Dedifferentiated amniotic fluid mesenchymal stem cell (primary cell): ENCODE measurements around the gene COLEC11.

Experiments used
- DNase-seq: peaks from one replicate; pipeline ENCODE4 v3.0.0-alpha.2; 2016; ENCODE audit errors: extremely low spot score

Gene COLEC11

GRCh38 chr2:3585261-3586109 lies 9.4 kb upstream of the COLEC11 start:
- no peak for DNase-seq

DNA sequence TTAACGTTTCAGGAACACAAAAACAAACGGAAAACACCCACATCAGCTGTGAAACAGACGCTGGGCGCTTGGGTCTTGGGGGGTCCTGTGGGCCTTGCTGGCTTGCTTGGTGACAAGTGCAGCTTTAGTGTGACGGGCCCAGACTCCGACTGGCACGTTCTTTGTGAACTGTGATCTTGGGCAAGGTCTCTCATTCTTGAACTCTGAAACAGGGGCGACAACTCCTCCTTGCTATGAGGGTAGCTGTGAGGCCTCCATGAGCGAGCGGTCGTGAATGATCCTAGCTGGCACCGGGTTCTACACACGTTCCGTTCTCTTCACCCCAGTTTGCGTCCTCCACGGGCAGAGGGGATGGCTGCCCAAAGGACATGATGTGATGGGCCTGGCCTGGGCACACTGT lies 8.7 kb upstream of the COLEC11 start:
- no peak for DNase-seq

- no peak for DNase-seq
These were observed 7.9 kb upstream of the COLEC11 start for GRCh38 chr2:3587021-3587420.

GRCh38 chr2:3587432-3587831 lies 7.5 kb upstream of the COLEC11 start:
- no peak for DNase-seq

- DNase-seq = no peak
These were observed 6.8 kb upstream of the COLEC11 start for GRCh38 chr2:3588084-3588483.

DNA sequence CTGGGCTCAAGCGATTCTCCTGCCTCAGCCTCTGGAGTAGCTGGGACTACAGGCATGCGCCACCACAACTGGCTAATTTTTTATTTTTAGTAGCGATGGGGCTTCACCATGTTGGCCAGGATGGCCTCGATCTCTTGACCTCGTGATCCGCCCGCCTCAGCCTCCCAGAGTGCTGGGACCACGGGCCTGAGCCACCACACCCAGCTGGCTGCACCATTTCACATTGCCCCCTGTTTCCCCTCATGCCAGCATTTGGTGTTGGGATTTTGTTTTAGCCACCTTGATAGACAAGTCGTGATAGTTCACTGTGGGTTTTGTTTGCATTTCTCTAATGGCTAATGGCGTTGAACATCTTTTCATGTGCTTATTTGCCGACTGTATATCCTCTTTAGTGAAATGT lies 5.8 kb upstream of the COLEC11 start:
- DNase-seq = no peak

DNA sequence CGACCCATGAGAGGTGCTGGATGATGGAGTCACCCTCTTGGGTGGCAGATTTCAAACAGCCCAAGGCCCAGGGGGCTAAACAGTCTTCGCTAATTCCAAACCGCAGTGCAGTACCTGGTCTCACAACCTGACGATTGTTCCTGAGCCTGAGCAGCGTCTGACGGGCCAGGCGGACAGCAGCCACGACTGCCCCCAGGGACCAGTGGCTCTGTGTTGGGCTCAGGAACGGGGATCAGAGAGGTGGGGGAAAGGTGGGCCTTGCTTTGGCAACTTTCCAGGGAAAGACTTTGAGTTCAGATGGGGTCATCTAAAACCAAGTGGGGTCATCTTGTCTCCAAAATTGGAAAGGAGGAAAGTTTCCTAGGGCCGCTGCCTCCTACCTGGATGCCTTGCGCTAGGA lies 492 bp downstream of the COLEC11 start:
- no peak for DNase-seq

DNA sequence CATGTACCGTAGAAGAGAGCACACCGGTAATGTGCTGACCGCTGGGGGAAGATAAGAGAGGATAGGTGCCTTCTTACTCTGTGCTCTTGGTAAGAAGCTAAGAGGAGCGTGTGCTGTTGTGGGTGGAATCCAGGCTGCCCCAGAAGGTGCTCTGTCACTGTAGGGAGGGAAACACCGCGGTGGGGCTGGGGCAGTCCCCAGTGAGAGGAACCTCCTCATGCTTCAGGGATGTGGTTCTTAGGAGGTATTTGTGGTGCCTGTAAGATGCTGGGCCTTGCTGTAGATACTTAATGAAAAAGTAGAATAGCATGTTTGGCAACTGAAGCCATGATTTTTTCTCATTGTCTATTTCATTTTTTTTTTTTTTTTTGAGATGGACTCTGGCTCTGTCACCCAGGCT lies 1.1 kb downstream of the COLEC11 start:
- DNase-seq = no peak

DNA sequence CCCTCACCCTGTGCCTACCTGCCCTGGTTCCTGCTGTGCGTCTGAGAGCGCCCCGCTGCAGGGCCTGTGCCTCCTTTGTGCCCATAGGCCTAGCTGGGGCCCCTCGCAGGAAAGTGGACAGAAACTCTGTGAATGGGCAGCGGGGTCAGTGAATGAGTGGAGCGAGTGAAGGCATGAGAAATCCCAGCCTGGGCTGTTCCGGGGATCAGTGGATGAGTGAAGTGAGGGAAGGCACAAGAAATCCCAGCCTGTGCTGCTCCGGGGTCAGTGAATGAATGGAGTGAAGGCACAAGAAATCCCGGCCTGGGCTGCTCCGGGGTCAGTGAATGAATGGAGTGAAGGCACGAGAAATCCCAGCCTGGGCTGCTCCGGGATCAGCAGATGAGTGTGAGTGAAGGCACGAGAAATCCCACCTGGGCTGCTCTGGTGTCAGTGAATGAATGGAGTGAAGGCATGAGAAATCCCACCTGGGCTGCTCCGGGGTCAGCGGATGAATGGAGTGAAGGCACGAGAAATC lies 2.0 kb downstream of the COLEC11 start:
- no peak for DNase-seq

DNA sequence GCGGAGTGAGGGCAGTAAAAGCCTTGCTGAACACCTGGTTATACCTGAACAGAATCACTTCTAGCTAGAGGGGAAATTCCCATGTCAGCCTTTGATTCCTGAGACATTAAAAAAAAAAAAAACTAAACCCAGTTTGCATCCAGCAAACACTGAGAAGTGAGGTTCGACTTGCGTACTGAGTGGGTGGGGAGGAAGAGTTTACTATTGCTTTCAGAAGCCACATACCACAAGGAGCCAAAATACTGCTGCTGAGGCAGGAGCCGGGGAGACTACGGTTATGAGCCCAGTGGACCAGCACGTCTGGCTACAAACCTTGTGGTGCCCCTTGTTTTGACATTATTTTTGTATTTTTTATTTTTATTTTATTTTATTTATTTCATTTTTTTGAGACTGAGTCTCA lies 2.7 kb downstream of the COLEC11 start:
- no peak for DNase-seq

DNA sequence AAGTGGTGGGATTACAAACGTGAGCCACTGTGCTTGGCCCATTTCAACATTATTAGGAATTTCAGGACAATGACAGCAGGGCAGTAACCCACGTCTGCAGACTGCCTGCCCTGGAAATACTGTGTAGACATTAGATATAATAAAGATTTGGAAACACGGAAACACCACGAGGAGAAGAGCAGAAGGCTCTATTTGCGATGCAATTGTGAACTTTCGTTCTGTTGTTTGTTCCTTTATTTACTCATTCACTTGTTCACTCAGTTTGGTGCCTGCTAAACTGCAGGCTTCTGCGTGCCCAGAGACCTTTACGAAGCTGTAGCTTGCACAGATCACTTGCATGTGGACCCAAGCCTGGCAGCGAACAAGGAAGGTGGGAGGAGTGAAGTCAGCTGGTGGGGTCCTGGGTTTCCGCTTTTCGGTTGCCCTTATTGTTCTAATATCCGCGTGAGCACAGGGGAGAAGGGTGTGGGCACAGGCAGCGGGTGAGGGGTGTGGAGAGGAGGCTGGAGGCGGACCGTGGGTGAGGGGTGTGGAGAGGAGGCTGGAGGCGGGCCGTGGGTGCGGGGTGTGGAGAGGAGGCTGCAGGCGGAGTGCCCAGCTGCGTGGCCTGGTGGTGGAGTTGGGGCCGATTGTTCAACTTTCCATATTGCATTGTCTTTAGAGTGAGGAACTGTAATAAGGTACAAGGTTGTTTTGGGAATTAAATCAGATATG lies 3.4 kb downstream of the COLEC11 start:
- DNase-seq = no peak

GRCh38 chr2:3598912-3599854 lies 4.3 kb downstream of the COLEC11 start:
- no peak for DNase-seq

- no peak for DNase-seq
These were observed 5.4 kb downstream of the COLEC11 start for GRCh38 chr2:3600256-3600855.

- no peak for DNase-seq
These were observed 6.8 kb downstream of the COLEC11 start for GRCh38 chr2:3601561-3602271.

GRCh38 chr2:3602553-3603339 lies 7.8 kb downstream of the COLEC11 start:
- DNase-seq = no peak

DNA sequence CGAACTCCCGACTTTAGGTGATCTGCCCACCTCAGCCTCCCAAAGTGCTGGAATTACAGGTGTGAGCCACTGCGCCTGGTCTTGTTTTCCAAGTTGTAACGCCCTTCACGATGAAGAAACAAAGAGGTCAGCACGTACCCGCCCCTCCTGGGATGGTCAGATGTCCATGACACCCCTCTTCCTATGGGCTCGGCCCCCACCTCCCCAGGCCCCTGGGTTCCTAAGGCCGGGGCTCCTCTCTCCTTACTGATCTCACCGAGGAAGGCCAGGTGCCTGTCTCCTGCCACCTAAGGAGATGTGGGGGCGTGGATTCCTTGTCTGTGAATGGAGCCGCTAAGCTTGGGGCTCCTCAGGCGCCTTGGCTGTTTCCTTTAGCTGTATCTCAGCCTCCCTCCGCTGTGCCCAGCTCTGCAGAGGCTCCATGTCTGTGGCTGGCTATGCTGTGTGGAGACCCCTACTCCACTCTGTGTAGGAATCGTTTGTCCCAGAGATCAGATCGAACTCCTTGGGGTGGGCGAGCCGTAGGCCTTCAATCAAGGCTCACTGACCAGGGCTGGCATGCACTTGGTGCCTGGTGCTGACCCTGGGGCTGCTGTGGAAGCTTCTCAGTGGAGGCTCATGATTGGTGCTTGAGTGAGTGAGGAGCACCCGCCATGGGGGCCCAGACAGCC lies 8.8 kb downstream of the COLEC11 start:
- DNase-seq = no peak

- DNase-seq = no peak
These were observed 9.4 kb downstream of the COLEC11 start for GRCh38 chr2:3604207-3604877.

DNA sequence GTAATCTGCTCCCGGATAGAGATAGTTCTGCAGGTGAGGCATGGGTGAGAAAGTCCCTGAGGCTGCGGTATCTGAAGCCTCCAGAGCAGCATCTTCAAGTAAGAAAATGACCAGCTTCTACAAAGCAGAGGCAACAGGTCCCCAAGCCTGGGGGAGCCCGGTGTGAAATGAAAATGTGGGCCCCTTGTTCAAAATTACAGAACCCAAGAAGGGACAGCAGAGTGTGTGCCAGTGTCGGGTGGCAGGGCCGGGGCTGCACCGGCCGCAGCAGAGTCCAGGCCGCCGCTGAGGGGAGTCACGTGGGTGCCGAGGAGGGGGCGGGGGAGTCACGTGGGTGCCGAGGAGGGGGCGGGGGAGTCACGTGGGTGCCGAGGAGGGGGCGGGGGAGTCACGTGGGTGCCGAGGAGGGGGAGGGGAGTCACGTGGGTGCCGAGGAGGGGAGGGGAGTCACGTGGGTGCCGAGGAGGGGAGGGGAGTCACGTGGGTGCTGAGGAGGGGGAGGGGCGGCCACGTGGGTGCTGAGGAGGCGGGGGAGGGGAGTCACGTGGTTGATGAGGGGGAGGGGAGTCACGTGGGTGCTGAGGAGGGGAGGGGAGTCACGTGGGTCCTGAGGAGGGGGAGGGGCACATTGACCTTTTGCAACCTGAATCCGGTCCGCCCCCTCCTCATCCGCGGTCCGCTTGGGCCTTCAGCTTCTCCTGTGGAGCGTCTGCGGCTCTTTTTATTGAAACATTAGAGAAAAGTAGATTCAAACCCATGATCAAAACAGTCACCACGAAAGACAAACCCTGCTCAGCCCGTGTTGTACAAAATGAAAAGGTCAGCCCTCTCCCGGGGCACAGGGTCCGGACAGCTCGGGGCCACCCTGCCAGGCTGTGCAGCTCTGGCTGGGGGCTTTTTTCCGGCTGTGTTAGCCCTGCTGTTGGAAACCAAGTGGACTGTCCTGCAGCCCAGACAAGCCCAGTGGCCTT lies 10.4 kb downstream of the COLEC11 start:
- no peak for DNase-seq
